Stimulated activated CD8-positive, alpha-beta memory T cell treated with anti-CD3 and anti-CD28 coated beads, Interleukin-4, amount 100 ng/mL, for 24 hours (primary cell): ENCODE data around the gene SIDT2.
"Not testable (repeated sequence)": the region's sequence is repeated elsewhere in the genome, so short reads cannot be mapped to it uniquely, and the experiment has no call there.

Source experiments
- DNase-seq: peaks from one replicate; pipeline ENCODE4 v3.0.0-alpha.2; 2020; ENCODE audit warnings: low read depth

The SIDT2 gene

GRCh38 chr11:117178210-117179034 is at the start of gene SIDT2:
Gene SIDT2 (plus strand): TSS chr11:117178743. CDS start chr11:117179264, 521 bp downstream.
- peak; percentile 86 for DNase-seq

DNA sequence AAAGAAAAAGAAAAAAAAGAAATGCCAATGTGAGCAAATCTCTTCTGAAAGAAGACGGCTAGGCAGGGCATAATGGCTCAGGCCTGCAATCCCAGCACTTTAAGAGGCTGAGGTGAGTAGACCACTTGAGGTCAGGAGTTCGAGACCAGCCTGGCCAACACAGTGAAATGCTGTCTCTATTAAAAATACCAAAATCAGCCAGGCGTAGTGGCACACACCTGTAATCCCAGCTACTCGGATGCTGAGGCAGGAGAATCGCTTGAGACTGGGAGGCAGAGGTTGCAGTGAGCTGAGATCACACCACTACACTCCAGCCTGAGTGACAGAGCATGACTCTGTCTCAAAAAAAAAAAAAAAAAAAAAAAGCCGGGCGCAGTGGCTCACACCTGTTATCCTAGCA is 48.1 kb upstream of the SIDT2 start:
- DNase-seq: not testable (repeated sequence)

DNA sequence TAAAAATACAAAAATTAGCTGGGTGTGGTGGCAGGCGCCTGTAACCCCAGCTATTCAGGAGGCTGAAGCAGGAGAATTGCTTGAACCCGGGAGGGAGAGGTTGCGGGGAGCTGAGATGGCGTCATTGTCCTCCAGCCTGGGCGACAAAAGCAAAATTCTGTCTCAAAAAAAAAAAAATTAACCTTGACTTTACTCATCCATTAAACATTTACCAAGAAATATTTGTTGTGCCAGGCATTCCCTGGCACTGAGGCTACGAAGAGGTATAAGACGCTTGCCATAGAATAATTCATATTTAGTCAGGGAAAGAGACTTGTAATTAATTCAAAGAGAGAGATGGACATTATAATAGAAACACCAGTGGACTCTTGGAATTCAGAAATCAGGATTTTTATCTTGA is 47.7 kb upstream of the SIDT2 start:
- no peak for DNase-seq

GRCh38 chr11:117134431-117134830 is 44.1 kb upstream of the SIDT2 start:
- DNase-seq: no peak

DNA sequence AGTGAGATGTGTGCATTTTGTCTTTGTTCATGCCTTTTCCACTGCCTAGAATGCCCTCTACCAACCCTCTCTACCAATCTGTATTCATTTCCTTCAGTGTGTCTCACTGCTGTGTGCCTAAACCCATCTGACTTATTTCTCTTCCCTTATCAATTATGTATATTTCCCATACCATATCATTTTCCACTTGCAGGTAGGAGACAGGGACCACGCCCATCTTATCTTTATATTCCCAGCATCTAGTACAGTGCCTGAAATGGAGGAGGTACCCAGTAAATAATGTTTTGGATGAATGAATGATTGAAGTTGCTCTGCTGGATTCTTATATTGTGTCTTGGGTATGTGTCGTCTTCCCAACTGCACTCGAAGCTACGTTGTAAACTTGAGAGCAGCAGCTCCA is 43.6 kb upstream of the SIDT2 start:
- not testable (repeated sequence) for DNase-seq

- DNase-seq: not testable (repeated sequence)
Observed at GRCh38 chr11:117137223-117138086, 41.1 kb upstream of the SIDT2 start.

DNA sequence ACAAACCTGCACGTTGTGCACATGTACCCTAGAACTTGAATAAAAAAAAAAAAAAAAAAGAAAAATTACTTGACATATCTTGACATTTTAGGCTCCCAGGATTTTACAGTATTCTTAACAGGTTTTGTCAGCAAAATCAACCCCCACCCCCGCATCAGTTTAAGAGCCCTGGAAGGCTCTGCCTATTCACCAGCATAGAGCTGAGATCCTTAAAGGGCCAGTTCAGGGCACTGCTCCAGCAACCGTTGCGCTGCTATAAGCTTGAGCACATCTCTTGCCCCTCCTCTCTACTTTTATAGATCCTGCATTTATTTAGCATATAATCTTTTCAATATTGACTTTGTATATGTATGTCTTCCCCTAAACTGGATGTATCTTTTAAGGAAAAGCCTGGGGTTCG is 35.2 kb upstream of the SIDT2 start:
- DNase-seq: no peak

- DNase-seq: peak; percentile 93
Observed at GRCh38 chr11:117143871-117144476, 34.6 kb upstream of the SIDT2 start, which contains the start of gene PAFAH1B2. Gene PAFAH1B2 (plus strand): TSS chr11:117144287. CDS start chr11:117152448, 8,161 bp downstream.

- no peak for DNase-seq
Observed at GRCh38 chr11:117144477-117145392, 33.8 kb upstream of the SIDT2 start.

DNA sequence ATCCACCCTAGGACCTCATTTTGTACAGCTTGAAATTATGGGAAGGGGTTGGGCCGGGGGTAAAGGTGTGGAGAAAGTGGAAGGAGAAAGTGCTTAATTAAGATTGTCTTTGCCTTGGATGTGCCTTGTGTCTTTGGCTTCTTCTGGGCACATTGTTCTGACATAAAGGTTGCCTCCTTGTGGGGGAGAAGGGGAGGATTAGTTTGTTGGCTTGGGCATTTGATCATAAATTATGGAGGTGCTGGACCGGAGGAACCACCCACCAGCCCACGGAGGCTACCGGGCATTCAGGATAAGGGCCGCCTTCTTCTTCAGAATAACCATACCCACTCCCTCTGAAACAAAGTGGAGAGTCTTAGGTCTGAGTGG is 33.2 kb upstream of the SIDT2 start:
- DNase-seq: no peak

- no peak for DNase-seq
Observed at GRCh38 chr11:117146521-117146920, 32.0 kb upstream of the SIDT2 start.

DNA sequence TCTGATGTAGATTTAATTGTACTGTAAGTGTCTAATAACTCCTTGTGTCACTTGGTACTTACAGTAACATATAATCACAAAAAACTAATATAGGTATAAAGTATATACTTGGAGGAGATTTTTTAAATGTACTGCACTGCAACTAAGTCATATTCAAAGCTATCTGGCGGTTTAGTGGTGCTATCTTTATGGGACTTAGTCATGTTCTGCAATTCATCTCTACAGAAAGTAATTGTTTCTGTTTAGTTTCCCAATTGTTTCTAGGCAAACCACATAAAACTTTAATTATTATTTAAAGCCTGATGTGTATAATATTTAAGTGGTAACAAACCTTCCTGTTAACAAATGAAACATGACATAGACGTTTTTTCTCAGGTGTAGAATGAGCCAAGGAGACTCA is 26.5 kb upstream of the SIDT2 start:
- no peak for DNase-seq

GRCh38 chr11:117154468-117154867 is 24.1 kb upstream of the SIDT2 start:
- DNase-seq: no peak

- DNase-seq: no peak
Observed at GRCh38 chr11:117157507-117157906, 21.0 kb upstream of the SIDT2 start.

DNA sequence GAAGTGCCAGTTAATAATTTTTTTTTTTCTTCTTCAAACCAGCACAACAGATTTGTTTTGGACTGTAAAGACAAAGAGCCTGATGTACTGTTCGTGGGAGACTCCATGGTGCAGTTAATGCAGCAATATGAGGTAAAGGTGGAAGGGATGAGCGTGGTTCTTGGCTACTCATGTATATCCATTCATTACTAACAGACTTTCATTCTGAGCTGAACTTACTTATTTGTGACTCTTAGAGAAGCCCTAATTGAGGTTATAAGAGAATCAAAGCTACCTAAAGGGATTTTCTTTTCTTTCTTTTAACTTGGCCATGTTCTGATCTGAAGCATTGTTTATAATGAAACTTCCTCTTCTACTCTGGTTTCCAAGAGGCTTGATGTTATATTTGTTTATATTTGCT is 18.7 kb upstream of the SIDT2 start:
- no peak for DNase-seq

GRCh38 chr11:117160826-117161225 is 17.7 kb upstream of the SIDT2 start:
- DNase-seq: no peak

DNA sequence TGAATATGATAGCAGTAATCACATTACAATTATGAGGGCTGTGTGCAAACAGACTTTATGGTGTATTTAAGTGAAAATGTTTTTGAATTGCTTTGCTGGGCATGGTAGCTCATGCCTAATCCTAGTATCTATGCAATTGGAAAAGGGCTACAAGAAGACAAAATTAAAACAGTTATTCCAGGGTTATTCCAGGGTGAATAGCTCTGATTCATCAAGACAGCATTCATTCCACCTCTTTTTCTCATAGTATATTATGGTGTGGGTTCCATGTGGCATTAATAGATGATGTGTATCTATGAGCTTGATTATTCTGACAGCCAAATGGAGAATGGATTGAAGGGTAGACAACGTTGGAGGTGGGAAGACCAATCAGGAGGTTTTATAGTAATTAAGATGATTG is 12.1 kb upstream of the SIDT2 start:
- no peak for DNase-seq

DNA sequence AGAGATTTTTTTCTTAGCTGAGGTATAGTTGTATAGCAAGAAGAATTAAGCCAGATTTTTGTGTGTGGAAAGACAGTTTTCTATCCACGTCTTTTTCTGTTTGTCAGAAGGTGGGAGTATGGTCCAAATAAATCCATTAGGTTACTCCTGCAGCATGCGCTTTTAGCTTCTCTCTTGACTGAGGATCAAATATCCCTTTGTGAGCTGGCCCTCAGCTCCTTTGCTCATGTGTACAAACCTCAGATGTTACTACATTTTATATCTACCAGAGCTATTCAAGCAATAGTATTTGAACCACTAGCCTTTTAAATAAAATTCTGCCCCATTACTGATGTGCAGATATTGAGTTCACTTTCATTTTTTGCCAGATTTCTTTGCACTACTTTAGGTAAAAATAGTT is 8.8 kb upstream of the SIDT2 start:
- no peak for DNase-seq

- DNase-seq: no peak
Observed at GRCh38 chr11:117170210-117170609, 8.3 kb upstream of the SIDT2 start.

GRCh38 chr11:117171007-117171403 is 7.5 kb upstream of the SIDT2 start:
- no peak for DNase-seq

DNA sequence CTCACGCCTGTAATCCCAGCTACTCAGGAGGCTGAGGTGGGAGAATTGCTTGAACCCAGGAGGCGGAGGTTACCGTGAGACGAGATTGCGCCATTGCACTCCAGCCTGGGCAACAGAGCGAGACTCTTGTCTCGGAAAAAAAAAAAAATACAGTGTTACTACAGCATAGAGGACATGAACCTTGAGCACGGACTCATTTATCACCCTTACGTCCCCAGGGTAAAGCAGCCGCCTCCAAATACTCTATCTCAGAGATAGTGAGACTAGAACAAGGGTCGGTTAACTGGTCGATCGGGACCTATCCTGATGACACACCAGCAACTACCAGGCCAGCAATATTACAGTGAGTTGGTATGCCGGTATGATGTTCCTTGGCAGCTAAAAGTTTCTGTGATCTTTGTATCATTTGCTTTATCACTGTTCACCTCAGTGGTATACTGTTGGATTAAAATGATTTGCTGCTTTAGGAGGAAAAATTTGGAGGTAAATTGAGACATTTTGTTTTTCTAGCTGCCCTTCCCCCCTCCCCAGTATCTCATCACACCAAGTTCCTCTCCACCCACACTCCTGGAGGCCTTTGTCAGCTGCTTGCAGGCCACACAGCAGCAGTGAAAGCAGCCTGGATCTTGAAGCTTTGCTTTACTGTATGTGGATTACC is 7.0 kb upstream of the SIDT2 start:
- DNase-seq: no peak
